NCI-H524 treated with DMSO at 0.1 percent for 48 hours (cell line): Measurements from ENCODE around the gene ATP1A1.

Experiments used
- DNase-seq: peaks from one replicate; lab custom pipeline; 2025; lab: John Stamatoyannopoulos, UW

ATP1A1 gene

GRCh38 chr1:116345011-116345410 is 28.0 kb upstream of the ATP1A1 start:
- DNase-seq, result no peak

GRCh38 chr1:116345843-116346242 is 27.2 kb upstream of the ATP1A1 start:
- peak; percentile 67 for DNase-seq

GRCh38 chr1:116346943-116347673 is 25.9 kb upstream of the ATP1A1 start:
- no peak for DNase-seq

- DNase-seq, result no peak
These were observed 25.3 kb upstream of the ATP1A1 start for GRCh38 chr1:116347696-116348095.

- DNase-seq, result no peak
These were observed 22.9 kb upstream of the ATP1A1 start for GRCh38 chr1:116350097-116350645.

- no peak for DNase-seq
These were observed 21.1 kb upstream of the ATP1A1 start for GRCh38 chr1:116351914-116352313.

GRCh38 chr1:116352349-116352813 is 20.7 kb upstream of the ATP1A1 start:
- DNase-seq, result no peak

- no peak for DNase-seq
These were observed 19.9 kb upstream of the ATP1A1 start for GRCh38 chr1:116353155-116353554.

GRCh38 chr1:116356067-116356466 is 17.0 kb upstream of the ATP1A1 start:
- DNase-seq, result no peak

GRCh38 chr1:116356673-116357072 is 16.4 kb upstream of the ATP1A1 start:
- DNase-seq, result no peak

- DNase-seq, result no peak
These were observed 15.6 kb upstream of the ATP1A1 start for GRCh38 chr1:116357487-116357886.

- DNase-seq, result no peak
These were observed 13.8 kb upstream of the ATP1A1 start for GRCh38 chr1:116359060-116359830.

GRCh38 chr1:116359871-116360270 is 13.2 kb upstream of the ATP1A1 start:
- DNase-seq, result no peak

GRCh38 chr1:116360429-116361173 is 12.4 kb upstream of the ATP1A1 start:
- no peak for DNase-seq

- no peak for DNase-seq
These were observed 11.4 kb upstream of the ATP1A1 start for GRCh38 chr1:116361648-116362047.

GRCh38 chr1:116362050-116362449 is 11.0 kb upstream of the ATP1A1 start:
- no peak for DNase-seq

- peak; percentile 44 for DNase-seq
These were observed 7.7 kb upstream of the ATP1A1 start for GRCh38 chr1:116365353-116365780.

GRCh38 chr1:116365857-116366256 is 7.2 kb upstream of the ATP1A1 start:
- no peak for DNase-seq

- no peak for DNase-seq
These were observed 5.6 kb upstream of the ATP1A1 start for GRCh38 chr1:116367256-116367945.

GRCh38 chr1:116368241-116368640 is 4.8 kb upstream of the ATP1A1 start:
- no peak for DNase-seq

- no peak for DNase-seq
These were observed 2.9 kb upstream of the ATP1A1 start for GRCh38 chr1:116370181-116370580.

GRCh38 chr1:116371752-116372151 is 1.3 kb upstream of the ATP1A1 start:
- DNase-seq, result no peak
